T-helper 2 cell treated with Interferon-gamma antibody and Interleukin-4, amounts not matched to agents 5 μg/mL and 100 μg/mL, for 36 hours (primary cell): ENCODE results near the gene LRRC43.

Experiments used
- DNase-seq: peaks from one replicate; pipeline ENCODE4 v3.0.0; 2021; ENCODE audit warnings: low spot score
- H3K27ac Mint-ChIP-seq: one replicate; pipeline ENCODE4 v1.8.0; 2021; ENCODE audit warnings: mild to moderate bottlenecking, mixed read lengths
- H3K27me3 Mint-ChIP-seq: one replicate; pipeline ENCODE4 v1.8.0; 2021; ENCODE audit warnings: low read depth, mixed read lengths
- H3K36me3 Mint-ChIP-seq: one replicate; pipeline ENCODE4 v1.8.0; 2021; ENCODE audit warnings: low read depth, mixed read lengths
- H3K4me1 Mint-ChIP-seq: one replicate; pipeline ENCODE4 v1.8.0; 2021; ENCODE audit warnings: low read depth, mixed read lengths
- H3K4me3 Mint-ChIP-seq: one replicate; pipeline ENCODE4 v1.8.0; 2022; ENCODE audit warnings: mild to moderate bottlenecking, moderate library complexity, mixed read lengths
- H3K9me3 Mint-ChIP-seq: one replicate; pipeline ENCODE4 v1.8.0; 2021; ENCODE audit warnings: mixed read lengths

Gene LRRC43

DNA sequence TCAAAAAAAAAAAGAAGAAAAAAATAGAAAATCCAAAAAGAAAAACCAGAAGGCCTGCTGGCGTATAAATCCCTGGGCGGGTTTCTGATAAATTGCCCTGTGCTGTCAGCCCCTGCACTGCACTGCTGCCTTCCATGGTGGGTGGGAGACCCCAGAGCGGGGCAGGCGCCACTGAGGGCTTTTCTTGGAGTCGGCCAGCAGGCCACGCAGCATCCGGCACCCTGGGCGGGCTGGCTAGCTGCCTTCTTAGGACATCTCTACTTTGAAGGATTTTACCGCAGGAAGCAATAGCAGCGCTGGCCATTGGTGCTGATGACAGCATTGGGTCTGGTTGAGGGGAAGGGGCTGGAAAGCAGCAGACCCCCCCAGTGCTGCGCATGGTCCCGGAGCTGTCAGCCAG is 38.0 kb upstream of the LRRC43 start:
- Mint-ChIP-seq H3K4me3 (no peak overlapping the region), H3K27ac (no peak overlapping the region), H3K9me3 (no peaks in the 10 kb centered on the region), H3K27me3 (no peaks in the 10 kb centered on the region), H3K4me1 (no peaks in the 10 kb centered on the region), H3K36me3 (no peaks in the 10 kb centered on the region)
- no peak for DNase-seq

DNA sequence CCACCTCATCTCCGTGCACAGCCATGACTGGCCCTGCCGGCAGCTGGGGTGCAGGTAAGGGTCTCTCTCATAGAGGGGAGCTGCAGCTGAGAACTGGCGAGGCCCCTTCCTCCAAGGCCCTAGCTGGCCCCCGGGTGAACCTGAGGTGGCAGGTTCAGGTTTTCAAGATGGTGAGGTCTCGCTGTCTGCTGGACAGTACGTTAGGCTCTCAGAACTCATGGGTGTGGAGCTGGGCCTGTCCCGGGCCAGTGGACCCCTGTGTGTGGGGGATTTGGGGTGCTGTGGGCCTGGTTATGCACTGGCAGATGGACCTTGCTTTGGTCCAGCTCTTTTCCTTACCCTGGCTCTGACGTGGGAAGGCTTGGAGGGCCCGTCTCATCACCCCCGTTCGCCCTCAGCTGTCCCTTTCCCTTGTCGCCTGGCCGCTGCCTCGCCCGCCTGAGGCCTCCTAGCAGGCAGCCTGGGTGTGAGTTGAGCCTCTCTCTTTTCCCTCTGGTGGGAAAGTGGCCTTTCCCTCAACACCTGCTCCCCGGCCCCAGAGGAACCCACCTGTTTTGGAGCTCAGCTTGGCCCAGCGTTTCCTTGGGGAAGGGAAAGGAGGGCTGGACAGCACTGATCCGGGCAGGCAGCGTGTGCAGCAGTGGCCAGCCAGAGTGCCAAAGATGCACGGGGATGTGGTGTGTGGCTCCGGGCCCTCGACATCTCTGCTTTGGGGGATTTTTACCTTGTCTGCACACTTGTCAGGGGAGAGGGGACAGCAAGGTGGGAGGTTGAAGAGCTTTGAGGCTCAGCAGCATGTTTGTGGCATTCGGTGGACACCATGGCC is 37.2 kb upstream of the LRRC43 start:
- no peak overlapping the region for H3K4me3 Mint-ChIP-seq
- H3K36me3 Mint-ChIP-seq: no peaks in the 10 kb centered on the region
- H3K4me1 Mint-ChIP-seq: peaks cover 3% of the 10 kb centered on the region
- no peak overlapping the region for H3K27ac Mint-ChIP-seq
- no peaks in the 10 kb centered on the region for H3K27me3 Mint-ChIP-seq
- DNase-seq: no peak
- no peaks in the 10 kb centered on the region for H3K9me3 Mint-ChIP-seq

DNA sequence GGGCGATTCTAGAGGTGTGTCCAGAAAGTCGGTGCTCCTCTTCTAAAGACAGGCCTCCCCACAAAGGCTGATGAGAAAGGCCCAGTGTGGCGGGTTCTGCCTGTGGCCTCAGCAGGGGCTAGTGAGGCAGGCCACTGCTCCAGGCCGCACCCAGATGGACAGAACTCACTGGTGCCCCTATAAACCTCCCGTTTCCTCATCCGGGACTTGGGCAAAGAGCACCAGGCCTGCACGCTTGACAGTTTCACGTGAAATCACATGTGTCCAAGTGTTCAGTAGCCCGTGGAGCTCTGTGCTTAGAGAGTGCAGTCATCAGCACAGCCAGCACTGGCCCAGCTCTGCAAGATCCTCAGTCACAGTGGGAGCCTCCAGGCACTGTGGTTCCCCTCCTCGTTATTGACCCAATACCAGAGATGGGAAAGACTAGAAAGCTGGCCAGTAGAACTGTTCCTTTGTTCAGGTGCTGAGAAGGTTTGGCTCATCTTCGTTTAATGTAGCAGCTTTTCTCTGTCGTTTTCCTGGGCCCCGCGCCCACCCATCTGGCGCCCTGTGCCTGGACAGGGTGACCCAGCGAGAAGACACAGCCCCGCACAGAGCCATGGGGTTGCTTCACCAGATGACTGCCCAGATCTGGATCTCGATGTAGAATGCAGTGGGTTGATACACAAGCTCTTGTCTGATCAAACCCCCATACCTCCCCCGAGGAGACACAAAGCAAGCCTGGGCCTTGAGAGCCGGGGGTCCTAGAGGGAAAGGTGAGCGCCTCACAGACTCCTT is 35.2 kb upstream of the LRRC43 start:
- Mint-ChIP-seq H3K27ac (no peak overlapping the region), H3K27me3 (peaks cover 3% of the 10 kb centered on the region), H3K4me1 (peaks cover 3% of the 10 kb centered on the region), H3K4me3 (no peak overlapping the region), H3K9me3 (no peaks in the 10 kb centered on the region), H3K36me3 (no peaks in the 10 kb centered on the region)
- DNase-seq: no peak

DNA sequence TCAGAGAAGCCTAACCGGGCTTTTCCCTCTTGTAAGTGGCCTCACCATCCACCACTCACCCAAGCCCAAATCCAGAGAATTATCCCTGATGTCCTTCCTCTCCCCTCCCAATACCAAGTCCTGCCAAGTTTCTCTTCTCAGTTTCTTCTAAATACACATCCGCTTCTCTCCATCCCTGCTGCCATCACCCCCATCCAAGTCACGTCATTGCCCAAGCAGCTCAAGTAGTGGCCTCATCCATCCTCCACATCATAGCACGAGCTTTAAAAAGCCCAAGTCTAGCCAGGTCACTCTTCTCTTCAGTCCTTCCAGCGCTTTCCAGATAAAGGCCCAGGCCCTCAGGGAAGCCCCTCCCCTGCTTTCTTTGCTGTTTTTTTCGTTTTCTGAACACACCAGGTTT is 34.3 kb upstream of the LRRC43 start:
- Mint-ChIP-seq H3K4me3 (no peak overlapping the region), H3K9me3 (no peaks in the 10 kb centered on the region), H3K4me1 (peaks cover 3% of the 10 kb centered on the region), H3K27me3 (peaks cover 5% of the 10 kb centered on the region), H3K27ac (no peak overlapping the region), H3K36me3 (no peaks in the 10 kb centered on the region)
- no peak for DNase-seq

DNA sequence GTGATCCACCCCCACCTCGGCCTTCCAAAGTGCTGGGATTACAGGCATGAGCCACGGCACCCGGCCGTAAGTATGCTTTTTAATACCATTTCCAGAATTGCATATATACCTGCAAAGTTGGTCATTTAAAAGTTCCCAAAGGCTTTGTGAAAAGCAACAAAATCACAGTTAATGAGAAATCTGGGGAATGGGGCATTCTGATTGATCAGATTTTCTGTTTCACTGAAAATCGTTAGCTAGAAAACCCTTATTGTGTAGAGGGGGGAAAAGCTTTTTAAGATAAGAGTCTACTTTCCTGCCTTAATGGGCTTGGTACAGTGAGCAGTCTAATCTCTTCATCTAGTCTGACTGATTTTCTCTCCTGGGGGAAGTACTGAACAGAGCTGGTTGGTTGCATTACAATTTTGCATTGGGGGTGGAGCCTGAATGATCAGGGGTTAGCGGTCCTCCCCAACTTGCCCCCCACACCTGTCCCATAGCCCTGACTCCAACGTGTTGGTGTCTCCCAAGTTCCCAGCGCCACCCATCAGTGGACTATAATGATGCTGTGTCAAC is 32.7 kb upstream of the LRRC43 start:
- Mint-ChIP-seq H3K9me3 (no peaks in the 10 kb centered on the region), H3K4me1 (peaks cover 3% of the 10 kb centered on the region), H3K27me3 (peaks cover 5% of the 10 kb centered on the region), H3K36me3 (no peaks in the 10 kb centered on the region), H3K27ac (no peak overlapping the region), H3K4me3 (no peak overlapping the region)
- DNase-seq: no peak

DNA sequence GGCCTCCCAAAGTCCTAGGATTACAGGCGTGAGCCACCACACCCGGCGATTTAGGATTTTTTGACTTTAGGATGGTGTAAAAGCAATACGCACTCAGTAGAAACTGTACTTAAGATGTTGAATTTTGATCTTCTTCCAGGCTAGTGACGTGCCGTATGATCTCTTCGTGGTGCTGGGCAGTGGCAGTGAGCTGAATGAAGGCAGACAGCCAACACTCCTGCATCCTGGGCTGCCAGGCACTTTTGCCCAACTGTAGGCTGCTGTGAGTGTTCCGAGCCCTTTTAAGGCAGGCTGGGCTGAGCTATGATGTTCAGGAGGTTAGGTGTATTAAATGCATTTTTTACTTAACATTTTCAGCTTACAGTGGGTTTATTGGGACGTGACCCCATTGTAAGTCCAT is 30.2 kb upstream of the LRRC43 start:
- Mint-ChIP-seq H3K4me3 (no peak overlapping the region), H3K27ac (no peak overlapping the region), H3K27me3 (peaks cover 5% of the 10 kb centered on the region), H3K9me3 (no peaks in the 10 kb centered on the region), H3K36me3 (no peaks in the 10 kb centered on the region), H3K4me1 (peaks cover 3% of the 10 kb centered on the region)
- DNase-seq: no peak

DNA sequence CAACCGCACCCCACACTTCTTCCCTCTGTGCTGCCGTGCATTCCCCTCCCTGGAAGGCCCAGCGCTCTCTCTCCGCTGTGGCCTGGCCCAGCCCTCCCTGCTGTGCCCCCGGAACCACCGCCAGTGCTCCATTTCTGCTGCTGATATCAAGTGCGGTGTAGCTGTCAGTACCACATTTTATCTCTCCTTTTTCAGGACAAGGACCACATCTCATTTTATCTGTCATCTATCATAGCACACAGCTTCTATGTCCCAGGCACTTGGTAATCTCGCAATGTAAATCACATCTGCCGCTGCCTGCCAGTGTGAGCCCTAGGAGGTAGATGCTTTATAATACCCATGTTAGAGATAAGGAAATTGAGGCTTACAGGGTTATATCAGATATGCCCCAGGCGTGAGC is 27.2 kb upstream of the LRRC43 start:
- no peak overlapping the region for H3K27ac Mint-ChIP-seq

DNA sequence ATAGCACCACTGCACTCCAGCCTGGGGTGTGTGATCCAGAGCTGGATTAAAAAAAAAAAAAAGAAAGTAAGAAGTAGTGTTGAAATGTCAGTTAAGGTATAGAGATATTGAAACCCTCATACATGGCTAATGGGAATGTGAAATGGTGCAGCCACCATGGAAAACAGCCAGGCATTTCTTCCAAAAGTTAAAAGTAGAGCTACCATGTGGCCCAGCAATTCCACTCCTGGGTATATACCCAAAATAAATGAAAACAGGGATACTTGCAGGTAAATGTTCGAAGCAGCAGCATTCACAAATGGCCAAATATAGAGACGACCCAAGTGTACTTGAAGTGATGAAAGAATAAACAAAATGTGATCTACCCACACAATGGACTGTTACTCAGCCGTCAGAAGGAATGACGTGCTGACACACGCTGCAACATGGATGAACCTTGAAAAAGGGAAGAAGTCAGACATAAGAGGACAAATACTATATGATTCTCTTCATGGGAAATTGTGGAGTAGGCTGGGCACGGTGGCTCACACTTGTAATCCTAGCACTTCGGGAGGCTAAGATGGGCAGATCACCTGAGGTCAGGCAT is 24.1 kb upstream of the LRRC43 start:
- H3K4me1 Mint-ChIP-seq: peaks cover 10% of the 10 kb centered on the region
- no peaks in the 10 kb centered on the region for H3K9me3 Mint-ChIP-seq
- H3K27me3 Mint-ChIP-seq: no peaks in the 10 kb centered on the region
- no peaks in the 10 kb centered on the region for H3K36me3 Mint-ChIP-seq
- DNase-seq: no peak
- no peak overlapping the region for H3K27ac Mint-ChIP-seq
- H3K4me3 Mint-ChIP-seq: no peak overlapping the region

More for the DNA sequence above, 27.2 kb upstream of the LRRC43 start:
- Mint-ChIP-seq H3K4me1 (no peaks in the 10 kb centered on the region), H3K4me3 (no peak overlapping the region), H3K9me3 (no peaks in the 10 kb centered on the region), H3K27me3 (peaks cover 5% of the 10 kb centered on the region), H3K36me3 (no peaks in the 10 kb centered on the region)
- DNase-seq: no peak

DNA sequence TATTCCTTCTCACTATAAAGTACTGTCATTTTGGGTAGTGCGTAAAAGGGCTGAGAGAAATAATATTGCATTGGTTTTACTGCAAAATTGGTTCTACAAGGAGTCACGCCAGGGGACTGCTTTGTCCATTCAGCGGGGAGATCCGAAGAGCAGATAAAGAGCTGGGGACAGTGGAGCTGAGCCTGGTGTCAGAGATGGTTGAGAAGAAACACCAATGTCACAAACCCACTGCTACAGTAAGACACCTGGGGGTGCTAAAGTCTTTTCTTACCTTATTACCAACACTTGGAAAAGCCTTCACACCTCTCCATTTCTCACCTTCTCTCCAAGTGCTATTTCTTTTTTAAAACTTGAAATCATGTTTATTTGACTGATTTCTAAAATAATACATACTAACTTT is 23.0 kb upstream of the LRRC43 start:
- H3K4me1 Mint-ChIP-seq: peaks cover 10% of the 10 kb centered on the region
- no peak for DNase-seq
- H3K27me3 Mint-ChIP-seq: no peaks in the 10 kb centered on the region
- H3K9me3 Mint-ChIP-seq: no peaks in the 10 kb centered on the region
- no peaks in the 10 kb centered on the region for H3K36me3 Mint-ChIP-seq
- H3K4me3 Mint-ChIP-seq: no peak overlapping the region
- no peak overlapping the region for H3K27ac Mint-ChIP-seq

DNA sequence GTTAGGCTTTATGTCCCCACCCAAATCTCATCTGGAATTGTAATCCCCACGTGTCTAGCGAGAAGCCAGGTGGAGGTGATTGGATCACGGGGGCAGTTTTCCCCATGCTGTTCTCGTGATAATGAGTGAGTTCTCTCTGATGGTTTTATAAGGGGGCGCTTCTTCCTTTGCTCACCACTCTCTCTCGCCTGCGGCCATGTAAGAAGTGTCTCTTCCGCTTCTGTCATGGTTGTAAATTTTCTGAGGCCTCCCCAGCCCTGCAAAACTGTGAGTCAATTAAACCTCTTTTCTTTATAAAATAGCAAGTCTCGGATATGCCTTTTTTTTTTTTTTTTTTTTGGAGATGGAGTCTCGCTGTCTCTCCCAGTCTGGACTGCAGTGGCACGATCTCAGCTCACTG is 22.2 kb upstream of the LRRC43 start:
- Mint-ChIP-seq H3K4me1 (peaks cover 12% of the 10 kb centered on the region), H3K9me3 (no peaks in the 10 kb centered on the region), H3K4me3 (no peak overlapping the region), H3K27ac (no peak overlapping the region), H3K36me3 (no peaks in the 10 kb centered on the region), H3K27me3 (no peaks in the 10 kb centered on the region)
- no peak for DNase-seq

DNA sequence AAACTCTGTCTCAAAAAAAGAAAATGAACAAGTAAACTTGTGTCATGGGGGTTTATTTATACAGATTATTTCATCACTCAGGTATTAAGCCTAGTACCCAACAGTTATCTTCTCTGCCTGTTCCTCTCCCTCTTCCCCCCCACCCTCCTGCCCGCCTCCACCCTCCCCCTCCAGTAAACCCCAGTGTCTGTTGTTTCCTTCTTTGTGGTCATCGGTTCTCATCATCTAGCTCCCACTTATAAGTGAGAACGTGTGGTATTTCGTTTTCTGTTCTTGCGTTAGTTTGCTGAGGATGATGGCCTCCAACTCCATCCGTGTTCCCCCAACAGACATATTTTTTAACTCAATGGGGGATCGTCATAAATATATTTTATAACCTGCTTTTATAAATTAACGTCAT is 21.2 kb upstream of the LRRC43 start:
- no peaks in the 10 kb centered on the region for H3K36me3 Mint-ChIP-seq
- no peaks in the 10 kb centered on the region for H3K9me3 Mint-ChIP-seq
- peak overlapping the region; percentile 46 for H3K4me3 Mint-ChIP-seq
- peak; percentile 11 for DNase-seq
- H3K4me1 Mint-ChIP-seq: peaks cover 13% of the 10 kb centered on the region
- H3K27me3 Mint-ChIP-seq: no peaks in the 10 kb centered on the region
- peak overlapping the region; percentile 61 for H3K27ac Mint-ChIP-seq

DNA sequence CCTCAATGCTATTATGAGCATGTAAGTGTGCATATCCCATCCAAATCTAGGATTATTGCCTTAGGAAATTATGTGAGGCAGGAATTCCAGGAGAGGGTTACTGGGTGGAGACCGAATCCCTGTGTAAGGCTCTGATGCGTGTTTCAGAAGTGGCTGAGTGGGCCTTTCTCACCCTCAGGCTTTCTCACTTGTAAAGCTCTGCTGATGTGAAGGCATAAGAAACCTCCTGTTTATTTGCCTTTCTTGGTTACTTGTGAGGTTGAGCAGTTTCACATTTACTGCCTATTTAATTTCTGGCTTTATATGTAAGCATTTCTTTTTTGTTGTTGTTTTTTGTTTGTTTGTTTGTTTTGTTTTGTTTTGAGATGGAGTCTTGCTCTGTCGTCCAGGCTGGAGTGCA is 19.9 kb upstream of the LRRC43 start:
- Mint-ChIP-seq H3K27me3 (no peaks in the 10 kb centered on the region), H3K36me3 (no peaks in the 10 kb centered on the region), H3K27ac (no peak overlapping the region), H3K9me3 (no peaks in the 10 kb centered on the region), H3K4me3 (no peak overlapping the region), H3K4me1 (peaks cover 20% of the 10 kb centered on the region)
- no peak for DNase-seq

DNA sequence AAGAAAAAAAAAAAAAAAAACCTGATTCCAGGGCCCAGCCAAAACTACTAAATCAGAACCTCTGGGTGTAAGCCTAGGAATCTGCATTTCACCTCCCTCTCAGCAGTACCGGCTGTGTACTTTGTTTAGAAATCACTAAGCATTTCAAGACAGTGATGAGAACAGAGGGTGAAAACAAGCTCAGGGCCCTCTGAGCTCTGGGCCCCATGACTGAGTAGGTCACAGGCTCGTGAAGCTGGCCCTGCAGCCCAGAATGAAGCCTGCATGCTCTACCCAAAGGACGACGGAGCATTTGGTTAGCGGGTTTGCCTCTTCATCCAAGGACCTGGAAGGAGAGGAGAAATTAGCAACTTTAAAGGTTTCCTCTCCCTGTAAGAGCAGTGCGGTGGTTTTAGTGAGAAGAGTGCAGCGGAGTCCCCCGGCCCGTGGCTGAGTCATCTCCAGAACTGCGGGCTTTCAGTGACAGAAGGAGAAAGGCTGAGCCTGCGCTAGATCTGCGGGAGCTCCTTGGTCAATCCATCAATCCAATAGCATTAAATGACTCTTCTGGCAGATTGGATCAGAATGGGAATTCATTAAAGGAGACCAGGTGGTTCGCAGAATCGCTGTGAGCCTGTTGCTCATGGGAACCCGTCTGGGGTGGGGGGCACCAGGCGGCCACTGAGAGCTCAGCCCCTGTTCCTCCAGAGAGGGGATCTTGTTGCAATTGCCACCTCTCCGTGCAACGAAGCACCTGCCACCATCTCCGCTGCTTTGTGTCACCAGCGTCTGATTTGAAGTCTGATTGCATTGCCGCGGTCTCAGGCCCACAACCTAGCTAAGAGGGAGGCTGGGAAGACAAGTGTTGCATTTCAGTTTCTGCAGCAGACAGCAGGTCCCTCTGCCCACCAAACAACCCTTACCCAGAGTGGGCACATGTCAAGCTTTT is 16.2 kb upstream of the LRRC43 start:
- Mint-ChIP-seq H3K27ac (no peak overlapping the region), H3K4me1 (peaks cover 17% of the 10 kb centered on the region), H3K27me3 (no peaks in the 10 kb centered on the region), H3K9me3 (no peaks in the 10 kb centered on the region), H3K4me3 (peak overlapping the region; percentile 46), H3K36me3 (no peaks in the 10 kb centered on the region)
- peak; percentile 81 for DNase-seq
